Ovary (tissue), 9 donors: ENCODE measurements around the gene MVD. TPM values are rescaled to one million over a fixed set of nuclear protein-coding genes. Genes with fewer than 3 reads are reported as not detected.

Experiments used
- DNase-seq, 5 donors: peaks; one replicate each; pipeline ENCODE4 v3.0.0-alpha.2; 2019 to 2020
- H3K27ac ChIP-seq, 2 donors: fragments of 200-600 bp; one replicate each; pipeline versions ENCODE4 v1.5.1 to v1.8.0; 2019 to 2022
- H3K27me3 ChIP-seq: fragments of 200-600 bp; one replicate; pipeline ENCODE4 v1.8.0; 2022
- H3K36me3 ChIP-seq: fragments of 200-600 bp; sonication (generic); one replicate; pipeline ENCODE4 v1.5.1; 2019
- H3K4me1 ChIP-seq: one replicate; pipeline ENCODE4 v1.8.1; 2013; ENCODE audit warnings: mild to moderate bottlenecking, moderate library complexity; ENCODE audit not compliant: insufficient read depth
- H3K4me3 ChIP-seq: fragments of 200-600 bp; sonication (generic); one replicate; pipeline ENCODE4 v1.5.1; 2017
- H3K9me3 ChIP-seq, 2 donors: fragments of 200-600 bp in 1 of 2; sonication (generic) in 1 of 2; one replicate each; pipeline versions ENCODE4 v1.5.1 to v1.8.1; 2013 to 2019; ENCODE audit warnings: mild to moderate bottlenecking in 1 of 2, moderate library complexity in 1 of 2
- EP300 ChIP-seq: sonication (generic); formaldehyde crosslinking; IDR thresholded peaks from one replicate; pipeline ENCODE4 v1.6.1; 2017; ENCODE audit warnings: antibody characterized with exemption
- POLR2A ChIP-seq: fragments of 450-650 bp; IDR thresholded peaks from one replicate; pipeline ENCODE4 v1.6.1; 2017; ENCODE audit warnings: antibody characterized with exemption, mild to moderate bottlenecking, moderate library complexity
- WGBS, 3 donors: extraction: QIAGEN DNeasy Blood & Tissue Kit in 1 of 3; methylation state at CpG; one replicate each; pipeline versions ENCODE4 v1.1.5 to v1.1.7; 2013 to 2017; 5-methylcytosine and 5-hydroxymethylcytosine counted together
- intact Hi-C, 4 donors: fragments of 100-400 bp; cut with DNase I; formaldehyde crosslinking; loops; one replicate each; pipeline versions ENCODE4 v1.11.0 to v1.15.1; 2022 to 2023
- polyA plus RNA-seq, 2 donors: library from polyadenylated mRNA; stranded (reverse); fragments of 200-250 nt in 1 of 2; fragments of 350-450 nt in 1 of 2; fragmentation: Illumina TruSeq in 1 of 2; extraction: RNeasy Lipid Tissue Mini Kit (QIAGEN cat#74804) in 1 of 2; gene quantifications; one replicate each; pipeline ENCODE4 v1.2.3, GENCODE V29; 2013 to 2014
- total RNA-seq, 7 donors: library from RNA; depleted of rRNA in 2 of 7; stranded (reverse); fragments of >200 nt in 2 of 7; fragmentation: NEBNext Ultra II Directional in 3 of 7; extraction: Animal tissue kit (Norgen Biotek cat#: 25700) in 3 of 7; gene quantifications; one replicate each; pipeline versions ENCODE4 v1.1.0 to v1.2.4, GENCODE V29; 2016 to 2023
- TF ChIP-seq, protein P1 (sequence below), 3 donors: fragments of 450-650 bp in 2 of 3; fragments of 200-600 bp in 1 of 3; IDR thresholded peaks; one replicate each; pipeline versions ENCODE4 v1.5.1 to v1.8.0; 2016 to 2022; ENCODE audit warnings: antibody characterized with exemption in 3 of 3, mild to moderate bottlenecking in 1 of 3
- donor health status: DM: no; HTN: no; CAD: no; lungs with moderate emphysema.
- donor health status: DM: no; HTN: no; CAD: no.
- donor health status: Bipolar disorder and iron deficiency.
- donor health status: DM: yes; HTN: yes; CAD: no.
- donor health status: DM: no; HTN: no; CAD: no.
- donor health status: DM: yes; HTN: yes; CAD: no.

Gene MVD
- total and polyA plus RNA-seq, 9 donors: 9.1 to 135 (median 20.9) TPM

DNA sequence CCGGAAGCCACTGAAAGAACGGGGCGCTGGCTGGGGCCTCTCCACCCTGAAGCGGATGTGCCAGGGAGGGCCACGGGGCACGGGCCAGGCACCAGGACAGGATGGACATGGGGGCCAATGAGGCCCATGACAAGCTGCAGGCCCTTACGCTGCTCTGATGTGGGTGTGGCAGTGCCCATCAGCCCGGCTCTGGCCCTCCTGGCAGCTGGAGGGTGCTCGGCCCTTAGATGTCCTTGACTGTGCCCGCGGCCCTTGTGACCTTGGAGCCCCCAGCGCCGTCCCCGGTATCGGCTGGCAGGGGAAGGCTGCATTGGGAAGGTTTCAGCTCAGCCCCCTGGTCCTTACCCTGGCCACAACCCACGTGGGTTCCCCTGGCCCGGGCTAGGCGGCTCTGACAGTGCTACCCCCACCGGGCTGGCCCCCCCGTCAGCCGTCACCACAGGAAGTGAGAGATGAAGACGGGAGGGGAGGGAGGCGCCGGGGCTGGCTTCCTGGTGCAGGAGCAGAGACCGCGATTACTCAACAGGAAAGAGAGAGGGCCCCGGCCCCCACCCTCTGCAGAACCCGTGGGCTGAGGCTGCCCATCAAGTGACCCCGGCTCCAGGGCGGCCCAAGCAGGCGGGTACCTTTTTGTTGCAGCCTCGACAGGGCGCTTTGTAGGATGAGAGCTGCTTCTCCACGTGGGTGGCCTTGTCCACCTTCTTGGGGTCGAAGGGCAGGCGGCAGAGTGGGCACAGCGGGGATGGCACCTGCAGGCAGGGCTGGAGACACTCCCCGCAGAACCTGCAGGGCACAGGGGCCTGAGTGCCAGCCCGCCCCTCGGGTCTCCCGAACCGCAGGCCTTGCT lies 38.0 kb upstream of the MVD start:
- H3K4me3 ChIP-seq: no peak overlapping the region

DNA sequence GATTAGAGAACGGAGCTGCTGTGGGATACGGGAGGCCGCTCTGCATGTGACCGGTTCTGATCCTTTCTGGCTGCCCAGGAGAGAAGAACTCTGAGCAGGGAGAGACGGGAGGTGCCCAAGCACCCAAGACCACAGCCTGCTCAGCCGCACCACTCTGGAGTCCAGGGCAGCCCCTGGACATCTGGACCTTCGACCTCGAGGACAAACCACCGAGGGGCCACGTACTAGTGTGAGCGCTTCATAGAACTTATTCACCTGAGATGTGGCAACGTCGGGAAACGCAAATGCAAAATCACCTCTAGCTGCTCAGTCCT lies 37.4 kb upstream of the MVD start:
- intact Hi-C loops: no loop called here
- TF ChIP-seq EP300: no peak
- TF ChIP-seq POLR2A: no peak
- TF ChIP-seq, protein P1, sequence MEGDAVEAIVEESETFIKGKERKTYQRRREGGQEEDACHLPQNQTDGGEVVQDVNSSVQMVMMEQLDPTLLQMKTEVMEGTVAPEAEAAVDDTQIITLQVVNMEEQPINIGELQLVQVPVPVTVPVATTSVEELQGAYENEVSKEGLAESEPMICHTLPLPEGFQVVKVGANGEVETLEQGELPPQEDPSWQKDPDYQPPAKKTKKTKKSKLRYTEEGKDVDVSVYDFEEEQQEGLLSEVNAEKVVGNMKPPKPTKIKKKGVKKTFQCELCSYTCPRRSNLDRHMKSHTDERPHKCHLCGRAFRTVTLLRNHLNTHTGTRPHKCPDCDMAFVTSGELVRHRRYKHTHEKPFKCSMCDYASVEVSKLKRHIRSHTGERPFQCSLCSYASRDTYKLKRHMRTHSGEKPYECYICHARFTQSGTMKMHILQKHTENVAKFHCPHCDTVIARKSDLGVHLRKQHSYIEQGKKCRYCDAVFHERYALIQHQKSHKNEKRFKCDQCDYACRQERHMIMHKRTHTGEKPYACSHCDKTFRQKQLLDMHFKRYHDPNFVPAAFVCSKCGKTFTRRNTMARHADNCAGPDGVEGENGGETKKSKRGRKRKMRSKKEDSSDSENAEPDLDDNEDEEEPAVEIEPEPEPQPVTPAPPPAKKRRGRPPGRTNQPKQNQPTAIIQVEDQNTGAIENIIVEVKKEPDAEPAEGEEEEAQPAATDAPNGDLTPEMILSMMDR (IDR thresholded peaks at IDR 0.05): no peak

More for the DNA sequence above, 38.0 kb upstream of the MVD start:
- Histone ChIP-seq H3K4me1 (peaks cover 5% of the 10 kb centered on the region), H3K36me3 (peaks cover 2% of the 10 kb centered on the region), H3K27ac (no peak overlapping the region), H3K9me3 (no peaks in the 10 kb centered on the region), H3K27me3 (no peaks in the 10 kb centered on the region)
- intact Hi-C loops: no loop called here
- DNase-seq: peak; percentile 44 to 77 (median 74)
- 46 to 55% (median 46%) methylated on average over 40 to 42 of the region's 42 CpGs for WGBS, 3 donors
- TF ChIP-seq EP300: no peak
- TF ChIP-seq POLR2A: no peak
- TF ChIP-seq, protein P1 (IDR thresholded peaks at IDR 0.05): no peak

DNA sequence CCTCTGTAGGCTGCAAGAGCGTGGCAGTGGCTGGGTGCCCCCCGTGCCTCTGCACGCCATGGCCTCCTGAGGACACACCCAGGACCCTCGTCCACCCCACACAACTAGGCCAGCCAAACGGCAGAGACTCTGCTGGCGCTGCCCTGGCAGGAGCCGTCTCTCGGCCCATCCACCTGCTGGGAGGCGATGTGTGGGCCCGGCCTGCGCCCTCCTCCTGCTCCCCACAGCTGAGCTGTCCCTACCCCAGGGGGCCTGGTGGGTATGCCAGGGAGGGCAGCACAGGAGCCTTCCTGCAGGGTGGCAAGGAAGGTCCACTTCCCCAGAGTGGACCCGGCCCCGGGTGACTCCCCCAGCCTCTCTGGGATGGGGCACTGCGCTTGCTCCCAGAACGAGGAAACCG lies 36.3 kb upstream of the MVD start:
- intact Hi-C loops: no loop called here
- no peaks in the 10 kb centered on the region for H3K9me3 ChIP-seq
- H3K27me3 ChIP-seq: no peaks in the 10 kb centered on the region
- WGBS, 3 donors: 91 to 94% (median 93%) methylated on average over 15 to 16 of the region's 16 CpGs
- peaks cover 2% of the 10 kb centered on the region for H3K36me3 ChIP-seq
- no peak for DNase-seq
- TF ChIP-seq, protein P1 (IDR thresholded peaks at IDR 0.05): no peak
- no peak for TF ChIP-seq POLR2A
- no peak for TF ChIP-seq EP300
- no peak overlapping the region for H3K27ac ChIP-seq
- no peak overlapping the region for H3K4me3 ChIP-seq
- peaks cover 2% of the 10 kb centered on the region for H3K4me1 ChIP-seq

More for the DNA sequence above, 37.4 kb upstream of the MVD start:
- Histone ChIP-seq H3K27ac (no peak overlapping the region), H3K27me3 (no peaks in the 10 kb centered on the region), H3K36me3 (peaks cover 2% of the 10 kb centered on the region), H3K9me3 (no peaks in the 10 kb centered on the region), H3K4me3 (no peak overlapping the region), H3K4me1 (peaks cover 5% of the 10 kb centered on the region)
- WGBS, 3 donors: 72 to 87% (median 80%) methylated on average over 14 of the region's 14 CpGs
- DNase-seq: no peak

DNA sequence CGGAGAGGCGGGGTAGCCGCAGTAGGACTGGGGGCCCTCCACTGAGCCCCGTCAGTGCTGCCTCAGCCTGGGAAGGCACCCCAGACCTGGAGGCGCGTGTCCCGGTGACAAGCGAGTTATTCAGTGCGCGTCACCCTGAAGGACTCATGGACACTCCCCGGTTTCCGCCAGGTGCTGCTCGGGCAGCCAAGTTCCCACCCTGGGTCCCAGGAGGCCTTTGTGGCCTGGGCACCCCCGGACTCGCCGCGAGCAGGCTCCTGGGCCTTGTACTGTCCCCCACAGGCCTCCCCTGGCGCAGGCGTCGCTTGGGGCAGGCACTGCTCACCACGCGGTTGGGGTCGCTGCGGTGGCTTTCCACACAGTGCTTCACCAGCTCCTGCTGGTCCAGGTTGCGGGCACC lies 35.8 kb upstream of the MVD start:
- TF ChIP-seq POLR2A (no peak), EP300 (no peak)
- TF ChIP-seq, protein P1 (IDR thresholded peaks at IDR 0.05): no peak
- 94 to 96% (median 94%) methylated on average over 25 of the region's 25 CpGs for WGBS, 3 donors
- Histone ChIP-seq H3K27me3 (no peaks in the 10 kb centered on the region), H3K4me1 (peaks cover 2% of the 10 kb centered on the region), H3K27ac (no peak overlapping the region), H3K36me3 (peaks cover 2% of the 10 kb centered on the region), H3K4me3 (no peak overlapping the region), H3K9me3 (no peaks in the 10 kb centered on the region)
- no peak for DNase-seq
- intact Hi-C loops: no loop called here
